Gastrocnemius medialis (tissue), 4 donors: ENCODE measurements around the gene SIAH1.

ENCODE experiments used
- CTCF ChIP-seq, 5 experiments: fragments of 450-650 bp in 3 of 5; fragments of 200-600 bp in 2 of 5; sonication (generic) in 2 of 5; IDR thresholded peaks in 4 of 5; conservative IDR thresholded peaks in 1 of 5; 1 replicate in 4 of 5; 2 replicates in 1 of 5; pipeline ENCODE4 v1.5.1; 2016 to 2019; ENCODE audit warnings: antibody characterized with exemption in 5 of 5, mild to moderate bottlenecking in 3 of 5, moderate library complexity in 3 of 5
- POLR2A ChIP-seq, 2 donors: fragments of 450-650 bp; IDR thresholded peaks; one replicate each; pipeline ENCODE4 v1.6.1; 2017; ENCODE audit warnings: antibody characterized with exemption in 2 of 2, mild to moderate bottlenecking in 2 of 2, moderate library complexity in 2 of 2

DNA sequence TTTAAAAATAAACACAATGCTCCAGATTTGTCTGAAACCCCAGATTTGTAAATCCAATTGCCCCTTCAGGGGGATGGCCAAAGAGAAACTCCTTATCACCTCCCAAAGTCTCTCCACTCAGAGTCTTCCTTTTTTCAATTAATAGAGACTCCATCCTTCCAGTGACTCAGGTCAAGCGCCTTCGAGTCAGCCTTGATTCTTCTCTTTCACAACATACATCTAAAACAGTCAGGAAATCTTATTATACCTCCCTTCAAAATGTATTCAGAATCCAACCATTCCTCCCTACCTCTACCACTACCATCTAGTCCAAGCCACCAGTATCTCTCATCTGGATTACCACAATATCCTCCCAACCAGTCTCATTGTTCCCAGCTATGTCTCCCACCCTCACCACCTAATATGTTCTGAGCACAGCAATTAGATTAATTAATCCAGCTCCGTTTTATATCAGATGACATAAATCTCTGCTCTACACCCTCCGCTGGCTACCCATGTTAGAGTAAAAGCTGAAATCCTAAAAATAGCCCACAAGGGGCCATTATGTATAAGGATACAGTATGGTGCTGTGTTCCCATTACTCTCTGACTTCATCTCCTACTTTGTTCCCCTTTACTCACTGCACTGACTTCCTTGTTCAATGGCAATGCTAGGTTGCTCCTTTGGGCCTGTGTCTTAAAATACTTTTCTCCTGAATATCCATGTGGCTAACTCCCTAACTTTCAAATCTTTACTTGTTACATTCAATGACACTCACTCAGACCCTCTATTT, 11.8 kb downstream of the SIAH1 start:
- TF ChIP-seq CTCF (IDR thresholded peaks at IDR 0.05 in 4 of 5, conservative IDR thresholded peaks at IDR 0.05 in 1 of 5) (no peak), POLR2A (IDR thresholded peaks at IDR 0.05) (no peak)
